ENCODE data around the gene LEMD2.

DNA sequence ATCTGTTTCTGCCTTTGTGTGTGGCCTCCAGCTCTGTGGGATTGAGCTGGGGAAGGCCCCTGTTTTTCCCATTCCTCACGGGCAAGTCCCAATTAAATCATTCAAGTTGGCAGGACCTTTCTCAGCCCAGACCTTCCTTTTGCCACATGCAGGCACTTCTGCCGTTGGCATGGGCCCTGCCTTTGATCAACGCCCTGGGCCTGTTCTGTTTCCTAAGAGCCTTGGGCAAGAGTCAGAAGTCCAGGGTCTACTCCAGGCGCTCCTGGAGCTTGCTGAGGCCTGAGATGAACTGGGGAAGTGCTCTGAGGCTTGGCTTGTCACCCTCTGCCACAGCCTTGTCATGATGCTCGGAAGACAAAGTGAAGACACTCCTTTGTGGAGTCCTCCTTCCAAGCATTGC is 49.4 kb downstream of the LEMD2 start:
- TF ChIP-seq, protein P1, sequence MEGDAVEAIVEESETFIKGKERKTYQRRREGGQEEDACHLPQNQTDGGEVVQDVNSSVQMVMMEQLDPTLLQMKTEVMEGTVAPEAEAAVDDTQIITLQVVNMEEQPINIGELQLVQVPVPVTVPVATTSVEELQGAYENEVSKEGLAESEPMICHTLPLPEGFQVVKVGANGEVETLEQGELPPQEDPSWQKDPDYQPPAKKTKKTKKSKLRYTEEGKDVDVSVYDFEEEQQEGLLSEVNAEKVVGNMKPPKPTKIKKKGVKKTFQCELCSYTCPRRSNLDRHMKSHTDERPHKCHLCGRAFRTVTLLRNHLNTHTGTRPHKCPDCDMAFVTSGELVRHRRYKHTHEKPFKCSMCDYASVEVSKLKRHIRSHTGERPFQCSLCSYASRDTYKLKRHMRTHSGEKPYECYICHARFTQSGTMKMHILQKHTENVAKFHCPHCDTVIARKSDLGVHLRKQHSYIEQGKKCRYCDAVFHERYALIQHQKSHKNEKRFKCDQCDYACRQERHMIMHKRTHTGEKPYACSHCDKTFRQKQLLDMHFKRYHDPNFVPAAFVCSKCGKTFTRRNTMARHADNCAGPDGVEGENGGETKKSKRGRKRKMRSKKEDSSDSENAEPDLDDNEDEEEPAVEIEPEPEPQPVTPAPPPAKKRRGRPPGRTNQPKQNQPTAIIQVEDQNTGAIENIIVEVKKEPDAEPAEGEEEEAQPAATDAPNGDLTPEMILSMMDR (IDR thresholded peaks at IDR 0.05 in 8 of 11, conservative IDR thresholded peaks at IDR 0.05 in 3 of 11) = no peak
- TF ChIP-seq POLR2AphosphoS5 (IDR thresholded peaks at IDR 0.05) = no peak
- no peak for TF ChIP-seq POLR2A (IDR thresholded peaks at IDR 0.05)
